ENCODE results near the gene PLCD1. TPM values are rescaled to one million over a fixed set of nuclear protein-coding genes. Genes with fewer than 3 reads are reported as not detected.

Gene PLCD1
- total RNA-seq, 4 donors from 2014 or later: 9.7 to 41.5 (median 27.2) TPM

DNA sequence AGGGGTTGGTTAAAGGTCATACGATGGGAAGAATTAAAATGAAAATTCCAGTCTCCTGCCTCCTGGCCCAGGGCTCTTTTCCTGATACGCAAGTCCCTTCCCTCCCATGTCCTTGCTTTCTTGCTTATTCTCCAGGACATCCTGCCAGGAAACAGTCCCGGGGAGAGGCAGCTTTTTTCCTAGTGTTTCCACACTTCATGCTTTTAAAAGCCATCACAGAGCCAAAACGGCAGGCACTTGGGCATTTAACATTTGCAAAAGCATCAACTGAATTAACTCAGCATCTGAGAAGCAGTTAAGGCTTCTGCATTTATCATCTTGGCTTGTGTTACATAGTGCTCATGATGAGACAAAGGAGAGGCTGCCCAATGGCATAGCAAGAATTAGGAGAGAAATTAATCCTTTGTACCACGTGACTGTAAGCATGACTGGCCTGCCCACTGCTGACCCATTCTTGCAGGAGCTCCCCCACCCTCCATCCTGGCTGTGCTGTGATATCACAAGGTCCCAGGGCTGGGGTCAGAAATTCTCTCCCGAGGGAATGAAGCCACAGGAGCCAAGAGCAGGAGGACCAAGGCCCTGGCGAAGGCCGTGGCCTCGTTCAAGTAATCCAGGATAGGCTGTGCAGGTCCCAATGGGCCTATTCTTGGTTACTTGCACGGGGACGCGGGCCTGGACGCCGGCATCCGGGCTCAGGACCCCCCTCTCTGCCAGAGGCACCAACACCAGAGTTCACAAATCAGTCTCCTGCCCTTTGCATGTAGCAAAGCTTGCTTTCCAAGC lies 60.4 kb downstream of the PLCD1 start:
- no peak for DNase-seq
- no peaks in the 10 kb centered on the region for H3K4me1 ChIP-seq
- H3K9me3 ChIP-seq: no peaks in the 10 kb centered on the region
- no peaks in the 10 kb centered on the region for H3K27me3 ChIP-seq
- TF ChIP-seq, protein P1, sequence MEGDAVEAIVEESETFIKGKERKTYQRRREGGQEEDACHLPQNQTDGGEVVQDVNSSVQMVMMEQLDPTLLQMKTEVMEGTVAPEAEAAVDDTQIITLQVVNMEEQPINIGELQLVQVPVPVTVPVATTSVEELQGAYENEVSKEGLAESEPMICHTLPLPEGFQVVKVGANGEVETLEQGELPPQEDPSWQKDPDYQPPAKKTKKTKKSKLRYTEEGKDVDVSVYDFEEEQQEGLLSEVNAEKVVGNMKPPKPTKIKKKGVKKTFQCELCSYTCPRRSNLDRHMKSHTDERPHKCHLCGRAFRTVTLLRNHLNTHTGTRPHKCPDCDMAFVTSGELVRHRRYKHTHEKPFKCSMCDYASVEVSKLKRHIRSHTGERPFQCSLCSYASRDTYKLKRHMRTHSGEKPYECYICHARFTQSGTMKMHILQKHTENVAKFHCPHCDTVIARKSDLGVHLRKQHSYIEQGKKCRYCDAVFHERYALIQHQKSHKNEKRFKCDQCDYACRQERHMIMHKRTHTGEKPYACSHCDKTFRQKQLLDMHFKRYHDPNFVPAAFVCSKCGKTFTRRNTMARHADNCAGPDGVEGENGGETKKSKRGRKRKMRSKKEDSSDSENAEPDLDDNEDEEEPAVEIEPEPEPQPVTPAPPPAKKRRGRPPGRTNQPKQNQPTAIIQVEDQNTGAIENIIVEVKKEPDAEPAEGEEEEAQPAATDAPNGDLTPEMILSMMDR (IDR thresholded peaks at IDR 0.05): no peak
- no peak overlapping the region for H3K4me3 ChIP-seq
- no peaks in the 10 kb centered on the region for H3K36me3 ChIP-seq
- intact Hi-C loops (cut with DNase I; ENCODE audit: low total_unique reads): no loop called here
- no peak overlapping the region for H3K27ac ChIP-seq

DNA sequence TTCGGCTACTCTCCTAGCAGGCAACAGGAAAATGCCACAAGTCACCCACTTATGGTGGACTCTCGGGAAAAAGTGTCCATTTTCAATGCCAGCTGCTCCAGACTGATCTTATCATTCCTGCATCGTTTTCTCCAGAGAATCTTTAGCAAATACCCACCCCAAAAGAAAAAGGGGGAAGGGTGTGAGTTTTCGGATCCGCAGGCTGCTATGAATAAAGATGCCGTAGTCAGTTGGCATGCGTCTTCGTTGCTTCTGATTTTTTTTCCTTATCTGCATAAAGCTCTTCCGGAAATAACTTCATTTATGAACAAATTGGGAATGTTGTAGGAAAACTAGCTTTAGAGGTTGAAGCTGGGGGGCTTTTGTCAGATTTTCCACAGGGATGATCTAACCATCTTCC lies 61.2 kb downstream of the PLCD1 start:
- TF ChIP-seq POLR2A (IDR thresholded peaks at IDR 0.05): no peak
- TF ChIP-seq, protein P1 (IDR thresholded peaks at IDR 0.05): no peak
- Histone ChIP-seq H3K4me1 (peaks cover 0 to 2% of the 10 kb centered on the region in 2 donors), H3K9me3 (no peaks in the 10 kb centered on the region), H3K36me3 (no peaks in the 10 kb centered on the region), H3K27me3 (no peaks in the 10 kb centered on the region), H3K4me3 (no peak overlapping the region), H3K27ac (no peak overlapping the region)
- no peak for DNase-seq
- intact Hi-C loops (cut with DNase I; ENCODE audit: low total_unique reads): no loop called here

DNA sequence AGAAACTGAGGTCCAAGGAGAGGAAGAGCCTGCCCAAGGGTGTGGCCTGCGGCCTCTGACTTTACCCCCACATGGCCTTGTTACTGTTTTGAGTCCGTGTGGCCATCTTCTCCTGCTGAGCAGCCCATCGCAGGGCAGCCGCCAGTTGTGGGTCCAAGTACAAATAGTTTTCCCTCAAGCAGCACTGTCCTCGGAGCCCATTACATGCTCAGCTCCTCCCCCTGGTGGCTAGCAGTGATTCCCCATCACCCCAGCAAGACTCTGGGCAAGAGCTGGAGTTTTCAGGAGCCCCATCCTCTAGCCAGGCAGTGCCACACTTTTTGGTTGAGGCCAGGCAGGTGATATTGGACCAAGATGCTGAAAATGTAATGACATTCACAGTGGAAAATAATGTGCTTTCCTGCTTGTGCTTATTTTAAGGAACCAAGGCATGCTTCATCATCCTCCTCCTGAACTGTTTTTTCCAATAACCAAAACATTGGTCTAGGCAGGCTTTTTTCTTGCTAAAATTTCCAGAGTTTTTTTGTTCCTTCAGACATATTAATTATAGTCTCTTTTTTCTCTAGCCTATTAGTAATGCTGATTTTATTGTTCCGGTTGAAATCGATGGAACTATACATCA lies 62.1 kb downstream of the PLCD1 start:
- Histone ChIP-seq H3K27ac (no peak overlapping the region), H3K27me3 (no peaks in the 10 kb centered on the region), H3K4me1 (peaks cover 0 to 9% of the 10 kb centered on the region in 2 donors), H3K9me3 (no peaks in the 10 kb centered on the region), H3K36me3 (no peaks in the 10 kb centered on the region), H3K4me3 (no peak overlapping the region)
- DNase-seq: peak; percentile 64 to 65
- intact Hi-C loops (cut with DNase I; ENCODE audit: low total_unique reads): loop anchor here (2.0 kb wide), 1 partner anchor 111 kb away; no protein-coding TSS in a partner anchor
- TF ChIP-seq, protein P1 (IDR thresholded peaks at IDR 0.05): peak; percentile 75 to 78 (median 76)
- no peak for TF ChIP-seq POLR2A (IDR thresholded peaks at IDR 0.05)

DNA sequence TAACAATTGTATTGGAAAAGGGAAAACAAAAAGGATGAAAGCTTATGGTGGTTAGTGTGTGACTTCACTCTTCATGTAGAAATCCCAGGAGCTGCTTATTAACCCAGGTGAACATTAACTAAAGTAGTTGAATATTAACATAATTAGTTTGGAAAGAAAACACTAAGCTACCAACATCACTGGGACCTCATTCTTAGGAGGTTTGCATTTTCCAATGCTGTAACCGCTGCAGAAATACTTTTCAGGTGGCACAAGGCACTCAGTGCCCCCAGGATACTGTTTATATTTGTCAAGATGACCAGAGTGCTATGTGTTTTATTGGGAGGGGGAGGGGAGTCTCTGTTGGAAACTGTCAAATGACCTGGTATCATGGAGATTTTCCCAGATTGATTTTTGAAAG lies 64.7 kb downstream of the PLCD1 start:
- Histone ChIP-seq H3K9me3 (no peaks in the 10 kb centered on the region), H3K36me3 (no peaks in the 10 kb centered on the region), H3K27me3 (no peaks in the 10 kb centered on the region), H3K27ac (no peak overlapping the region), H3K4me3 (no peak overlapping the region), H3K4me1 (peaks cover 0 to 10% of the 10 kb centered on the region in 2 donors)
- intact Hi-C loops (cut with DNase I; ENCODE audit: low total_unique reads): no loop called here
- no peak for DNase-seq
- TF ChIP-seq, protein P1 (IDR thresholded peaks at IDR 0.05): no peak
- no peak for TF ChIP-seq POLR2A (IDR thresholded peaks at IDR 0.05)

DNA sequence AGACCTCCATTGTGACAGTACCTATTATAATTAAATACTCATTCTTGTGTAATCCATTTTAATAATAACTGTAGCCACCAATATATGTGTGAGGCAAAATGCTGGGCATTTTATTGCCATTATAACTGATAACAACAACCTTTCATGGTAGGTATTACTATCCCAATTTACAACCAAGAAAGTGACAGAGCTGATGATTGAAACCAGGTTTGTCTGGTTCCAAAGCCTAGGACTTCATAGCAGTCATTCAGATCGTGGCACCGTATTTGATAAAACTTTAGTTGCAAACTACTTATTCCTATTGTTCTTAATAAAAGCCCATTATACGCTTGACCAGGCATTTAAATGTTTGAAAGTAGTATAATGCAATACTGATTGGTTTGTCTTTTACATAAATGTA lies 65.3 kb downstream of the PLCD1 start:
- H3K27ac ChIP-seq: no peak overlapping the region
- no peak overlapping the region for H3K4me3 ChIP-seq
- intact Hi-C loops (cut with DNase I; ENCODE audit: low total_unique reads): no loop called here
- H3K27me3 ChIP-seq: no peaks in the 10 kb centered on the region
- H3K36me3 ChIP-seq: no peaks in the 10 kb centered on the region
- peaks cover 0 to 10% of the 10 kb centered on the region in 2 donors for H3K4me1 ChIP-seq
- TF ChIP-seq POLR2A (IDR thresholded peaks at IDR 0.05): no peak
- TF ChIP-seq, protein P1 (IDR thresholded peaks at IDR 0.05): no peak
- no peaks in the 10 kb centered on the region for H3K9me3 ChIP-seq
- no peak for DNase-seq

All from uterus (tissue), 4 donors.